ENCODE data around the gene NENF.
A peak's percentile ranks its signal among the peaks of the same experiment; 100 is the strongest.

The NENF gene

GRCh38 chr1:212482637-212483441 is 50.1 kb downstream of the NENF start:
- DNase-seq = no peak

- no peak for DNase-seq
Measured at GRCh38 chr1:212484701-212485570, 52.2 kb downstream of the NENF start.

- no peak for DNase-seq
Measured at GRCh38 chr1:212485571-212485912, 52.8 kb downstream of the NENF start.

GRCh38 chr1:212485913-212486618 is 53.3 kb downstream of the NENF start:
- DNase-seq = peak; percentile 83

- DNase-seq = no peak
Measured at GRCh38 chr1:212486619-212486975, 53.9 kb downstream of the NENF start.

GRCh38 chr1:212487286-212487685 is 54.6 kb downstream of the NENF start:
- no peak for DNase-seq

GRCh38 chr1:212487774-212488435 is 55.2 kb downstream of the NENF start:
- no peak for DNase-seq

- peak; percentile 45 for DNase-seq
Measured at GRCh38 chr1:212488436-212489283, 55.9 kb downstream of the NENF start.

- DNase-seq = no peak
Measured at GRCh38 chr1:212489284-212489859, 56.7 kb downstream of the NENF start.

- peak; percentile 67 for DNase-seq
Measured at GRCh38 chr1:212490276-212490675, 57.6 kb downstream of the NENF start.

GRCh38 chr1:212491454-212491853 is 58.7 kb downstream of the NENF start:
- DNase-seq = no peak
